ENCODE data around the gene BOD1L1. TPM values are rescaled to one million over a fixed set of nuclear protein-coding genes. Genes with fewer than 3 reads are reported as not detected.

Gene BOD1L1
- total and polyA plus RNA-seq, 2 experiments from 2014 or later = 6.6 to 16.5 TPM

DNA sequence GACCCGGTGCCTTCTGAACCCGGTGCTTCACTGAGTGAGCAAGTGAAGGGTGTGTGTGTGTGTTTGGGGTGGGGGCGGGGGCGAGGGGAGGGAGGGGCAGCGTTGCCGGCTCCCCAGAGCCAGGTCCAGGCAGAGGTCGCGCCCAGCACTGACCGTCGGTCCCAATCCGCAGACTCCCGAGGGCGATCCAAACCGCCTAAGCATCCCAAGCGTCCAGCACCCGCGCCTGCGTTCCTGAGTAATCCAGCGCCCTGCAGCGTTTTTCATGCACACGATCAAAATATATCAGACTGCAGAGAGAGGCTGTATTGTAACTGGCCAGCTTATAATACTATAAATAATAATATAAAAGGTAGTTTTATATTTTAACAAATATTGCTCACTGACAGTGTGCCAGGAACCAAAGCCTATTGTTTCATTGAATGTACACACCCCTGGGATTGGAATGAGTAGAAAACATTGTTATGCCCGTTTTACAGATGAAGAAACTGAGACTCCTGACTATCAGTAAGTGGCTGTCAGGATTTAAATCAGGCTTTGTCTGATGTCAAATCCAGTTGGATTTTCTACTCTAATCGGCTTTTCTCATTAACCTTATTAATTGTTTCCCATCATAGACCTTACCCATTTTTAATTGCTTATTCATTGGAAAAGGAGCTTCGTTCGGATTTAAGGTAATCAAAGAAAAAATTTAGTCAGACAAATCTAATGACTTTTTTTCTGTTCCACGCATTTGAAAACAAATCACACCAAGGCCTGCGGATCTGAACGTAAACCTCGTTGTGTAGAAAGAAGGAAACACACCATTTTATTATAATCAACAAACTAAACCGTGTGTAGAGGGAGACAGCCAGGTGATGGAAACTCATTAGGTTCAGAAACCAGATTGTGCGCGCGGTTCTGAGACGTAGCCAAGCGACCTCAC lies 79.2 kb downstream of the BOD1L1 start:
- H3F3A ChIP-seq (ENCODE audit: insufficient read depth) = no peaks in the 10 kb centered on the region
- H3K36me3 ChIP-seq (ENCODE audit: low read depth) = no peaks in the 10 kb centered on the region
- no peaks in the 10 kb centered on the region for H3K79me2 ChIP-seq (ENCODE audit: insufficient read depth)
- H3K27me3 ChIP-seq (replicated peaks; ENCODE audit: insufficient read depth) = peaks cover 53% of the 10 kb centered on the region
- no peak overlapping the region for H3K9ac ChIP-seq
- no peaks in the 10 kb centered on the region for H3K9me3 ChIP-seq (ENCODE audit: low read depth)
- 5 to 6% methylated on average over 28 to 29 of the region's 35 CpGs for WGBS, 2 experiments (ENCODE audit: low coverage in 1 of 2, low lambda C conversion rate in 2 of 2, missing lambda C conversion rate in 2 of 2)
- in situ Hi-C loops (cut with MboI) = no loop called here
- no peak overlapping the region; the same call in 1 of the 2 replicates for H2AFZ ChIP-seq
- peak overlapping the region; percentile 74; the same call in 1 of the 2 replicates for H3K4me3 ChIP-seq
- no peaks in the 10 kb centered on the region for H3K9me2 ChIP-seq (ENCODE audit: insufficient read depth)
- H3K27ac ChIP-seq = no peak overlapping the region
- no peaks in the 10 kb centered on the region; the same call in 1 of the 2 replicates for H3K4me1 ChIP-seq (ENCODE audit: insufficient read depth)
- DNase-seq = peak; percentile 39
- no peaks in the 10 kb centered on the region for H4K20me1 ChIP-seq (ENCODE audit: insufficient read depth)
- TF ChIP-seq EZH2phosphoT487 (IDR thresholded peaks at IDR 0.05; ENCODE audit: insufficient read depth, low read depth) (0 out of 2 replicates have a peak, but pooled peaks have one; percentile 23), EZH2 (IDR thresholded peaks at IDR 0.05; ENCODE audit: insufficient read depth, poor library complexity, severe bottlenecking) (peak; percentile 78)
- peak overlapping the region; percentile 94 for H3K4me2 ChIP-seq (ENCODE audit: unreplicated experiment)

DNA sequence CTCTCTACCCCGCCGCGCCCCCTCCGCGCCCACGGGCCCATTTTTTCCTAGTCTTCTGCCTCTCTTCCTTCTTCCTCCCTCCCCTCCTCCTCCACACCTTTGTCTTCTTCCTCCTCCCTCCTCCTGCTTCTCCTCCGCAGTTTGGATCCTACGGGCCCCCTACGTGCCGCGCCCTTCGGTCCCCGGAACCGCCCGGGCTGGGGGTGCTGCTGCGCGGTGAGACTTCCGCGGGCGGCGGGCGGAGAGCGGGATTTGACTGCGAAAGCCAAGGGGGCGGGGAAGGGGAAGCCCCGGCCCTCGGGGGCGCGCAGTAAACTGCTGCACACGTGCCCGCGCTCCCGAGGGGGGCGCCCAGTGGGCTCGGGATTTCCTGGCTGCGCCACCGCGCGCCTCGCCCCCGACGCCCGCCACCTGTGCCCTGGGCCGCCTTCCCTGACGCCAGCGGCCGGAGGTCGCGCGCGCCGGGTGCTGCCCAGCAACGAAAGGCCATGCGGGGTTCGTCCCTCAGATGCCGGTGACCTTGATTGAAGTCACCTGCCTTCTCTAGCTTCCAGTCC lies 80.0 kb downstream of the BOD1L1 start:
- H3K9me3 ChIP-seq (ENCODE audit: low read depth) = no peaks in the 10 kb centered on the region
- H3K4me2 ChIP-seq (ENCODE audit: unreplicated experiment) = no peak overlapping the region
- no peaks in the 10 kb centered on the region for H4K20me1 ChIP-seq (ENCODE audit: insufficient read depth)
- no peak for TF ChIP-seq EZH2 (IDR thresholded peaks at IDR 0.05; ENCODE audit: insufficient read depth, poor library complexity, severe bottlenecking)
- TF ChIP-seq EZH2phosphoT487 (IDR thresholded peaks at IDR 0.05; ENCODE audit: insufficient read depth, low read depth) = no peak
- no peak overlapping the region for H3K9ac ChIP-seq
- in situ Hi-C loops (cut with MboI) = no loop called here
- H3K4me3 ChIP-seq = peak overlapping the region; percentile 43
- no peaks in the 10 kb centered on the region for H3K36me3 ChIP-seq (ENCODE audit: low read depth)
- whole genome bisulfite sequencing, 2 experiments (ENCODE audit: low coverage in 1 of 2, low lambda C conversion rate in 2 of 2, missing lambda C conversion rate in 2 of 2) = 7% methylated on average over 43 to 54 of the region's 56 CpGs
- H3K27ac ChIP-seq = no peak overlapping the region
- H3K27me3 ChIP-seq (replicated peaks; ENCODE audit: insufficient read depth) = peaks cover 59% of the 10 kb centered on the region
- no peak for DNase-seq
- no peaks in the 10 kb centered on the region for H3K9me2 ChIP-seq (ENCODE audit: insufficient read depth)
- no peaks in the 10 kb centered on the region for H3F3A ChIP-seq (ENCODE audit: insufficient read depth)
- no peaks in the 10 kb centered on the region for H3K79me2 ChIP-seq (ENCODE audit: insufficient read depth)
- no peaks in the 10 kb centered on the region; the same call in 1 of the 2 replicates for H3K4me1 ChIP-seq (ENCODE audit: insufficient read depth)
- H2AFZ ChIP-seq = peak overlapping the region; percentile 61

- TF ChIP-seq EZH2 (IDR thresholded peaks at IDR 0.05; ENCODE audit: insufficient read depth, poor library complexity, severe bottlenecking) (peak; percentile 98), EZH2phosphoT487 (IDR thresholded peaks at IDR 0.05; ENCODE audit: insufficient read depth, low read depth) (no peak; the same call in 1 of the 2 replicates)
- no peaks in the 10 kb centered on the region; the same call in 1 of the 2 replicates for H3K4me1 ChIP-seq (ENCODE audit: insufficient read depth)
- no peaks in the 10 kb centered on the region for H3K79me2 ChIP-seq (ENCODE audit: insufficient read depth)
- no peak for DNase-seq
- 14 to 17% methylated on average over 43 to 51 of the region's 54 CpGs for WGBS, 2 experiments (ENCODE audit: low coverage in 1 of 2, low lambda C conversion rate in 2 of 2, missing lambda C conversion rate in 2 of 2)
- no peaks in the 10 kb centered on the region for H3F3A ChIP-seq (ENCODE audit: insufficient read depth)
- H3K4me3 ChIP-seq = peak overlapping the region; percentile 43
- H3K36me3 ChIP-seq (ENCODE audit: low read depth) = no peaks in the 10 kb centered on the region
- H2AFZ ChIP-seq = peak overlapping the region; percentile 61; the same call in 1 of the 2 replicates
- H3K27me3 ChIP-seq (replicated peaks; ENCODE audit: insufficient read depth) = peaks cover 59% of the 10 kb centered on the region
- H3K27ac ChIP-seq = no peak overlapping the region
- H3K9me3 ChIP-seq (ENCODE audit: low read depth) = no peaks in the 10 kb centered on the region
- H4K20me1 ChIP-seq (ENCODE audit: insufficient read depth) = no peaks in the 10 kb centered on the region
- in situ Hi-C loops (cut with MboI) = no loop called here
- H3K9me2 ChIP-seq (ENCODE audit: insufficient read depth) = no peaks in the 10 kb centered on the region
- H3K9ac ChIP-seq = no peak overlapping the region
- no peak overlapping the region for H3K4me2 ChIP-seq (ENCODE audit: unreplicated experiment)
Measured at GRCh38 chr4:13546941-13547484, 80.5 kb downstream of the BOD1L1 start.

DNA sequence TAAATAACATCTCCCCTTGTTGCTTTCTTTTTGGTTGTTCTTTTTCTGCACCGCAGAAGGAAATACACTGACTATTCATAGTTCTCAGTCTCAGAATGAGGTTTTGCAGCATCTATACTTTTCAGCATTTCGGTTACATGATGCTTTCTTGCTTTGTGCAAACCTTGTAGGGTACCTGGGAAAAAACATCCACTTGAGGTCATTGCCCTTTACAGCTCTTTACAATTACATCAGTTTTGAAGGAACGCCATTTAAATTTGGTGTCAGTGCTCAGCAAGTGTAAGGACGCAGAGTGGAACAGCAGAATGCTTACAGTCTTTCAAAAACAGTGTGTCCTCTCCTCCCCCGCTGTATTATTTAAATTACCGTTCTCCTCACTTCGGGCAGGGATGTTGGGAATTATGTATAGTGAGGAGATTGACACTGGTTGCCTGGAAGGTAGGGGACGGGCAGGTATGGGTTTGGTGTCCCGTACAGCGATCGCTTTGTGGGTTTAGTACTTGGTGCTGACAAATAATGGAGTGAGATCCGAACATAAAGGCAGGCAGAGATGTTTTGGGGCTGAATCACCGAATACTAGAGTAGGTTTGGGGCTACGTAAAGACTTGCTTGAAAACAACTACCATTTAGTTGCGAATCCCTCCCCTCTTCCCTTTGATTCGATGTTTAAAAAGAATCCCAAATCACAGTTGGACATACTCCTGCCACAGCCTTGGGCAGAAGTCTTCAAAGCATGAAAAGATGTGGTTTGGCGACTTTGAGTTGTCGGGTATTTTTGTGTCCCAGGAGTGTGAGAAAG lies 81.2 kb downstream of the BOD1L1 start:
- no peaks in the 10 kb centered on the region for H3K79me2 ChIP-seq (ENCODE audit: insufficient read depth)
- H3K9me2 ChIP-seq (ENCODE audit: insufficient read depth) = no peaks in the 10 kb centered on the region
- H4K20me1 ChIP-seq (ENCODE audit: insufficient read depth) = no peaks in the 10 kb centered on the region
- H3K4me1 ChIP-seq (ENCODE audit: insufficient read depth) = no peaks in the 10 kb centered on the region; the same call in 1 of the 2 replicates
- in situ Hi-C loops (cut with MboI) = no loop called here
- no peaks in the 10 kb centered on the region for H3K9me3 ChIP-seq (ENCODE audit: low read depth)
- TF ChIP-seq EZH2phosphoT487 (IDR thresholded peaks at IDR 0.05; ENCODE audit: insufficient read depth, low read depth) (no peak), EZH2 (IDR thresholded peaks at IDR 0.05; ENCODE audit: insufficient read depth, poor library complexity, severe bottlenecking) (no peak)
- peaks cover 63% of the 10 kb centered on the region for H3K27me3 ChIP-seq (replicated peaks; ENCODE audit: insufficient read depth)
- H3K4me3 ChIP-seq = no peak overlapping the region
- H3F3A ChIP-seq (ENCODE audit: insufficient read depth) = no peaks in the 10 kb centered on the region
- no peaks in the 10 kb centered on the region for H3K36me3 ChIP-seq (ENCODE audit: low read depth)
- H3K27ac ChIP-seq = no peak overlapping the region
- no peak for DNase-seq
- no peak overlapping the region for H2AFZ ChIP-seq
- no peak overlapping the region for H3K4me2 ChIP-seq (ENCODE audit: unreplicated experiment)
- H3K9ac ChIP-seq = no peak overlapping the region
- 56 to 59% methylated on average over 18 of the region's 18 CpGs for WGBS, 2 experiments (ENCODE audit: low coverage in 1 of 2, low lambda C conversion rate in 2 of 2, missing lambda C conversion rate in 2 of 2)
